Inferior parietal cortex (tissue), 1 donor: Measurements from ENCODE around the gene GALNT9.
"Not testable (repeated sequence)": the region's sequence is repeated elsewhere in the genome, so short reads cannot be mapped to it uniquely, and the experiment has no call there.

Experiments used
- DNase-seq: peaks from one replicate; pipeline ENCODE4 v3.0.0-alpha.2; 2016; ENCODE audit errors: extremely low spot score

Gene GALNT9

DNA sequence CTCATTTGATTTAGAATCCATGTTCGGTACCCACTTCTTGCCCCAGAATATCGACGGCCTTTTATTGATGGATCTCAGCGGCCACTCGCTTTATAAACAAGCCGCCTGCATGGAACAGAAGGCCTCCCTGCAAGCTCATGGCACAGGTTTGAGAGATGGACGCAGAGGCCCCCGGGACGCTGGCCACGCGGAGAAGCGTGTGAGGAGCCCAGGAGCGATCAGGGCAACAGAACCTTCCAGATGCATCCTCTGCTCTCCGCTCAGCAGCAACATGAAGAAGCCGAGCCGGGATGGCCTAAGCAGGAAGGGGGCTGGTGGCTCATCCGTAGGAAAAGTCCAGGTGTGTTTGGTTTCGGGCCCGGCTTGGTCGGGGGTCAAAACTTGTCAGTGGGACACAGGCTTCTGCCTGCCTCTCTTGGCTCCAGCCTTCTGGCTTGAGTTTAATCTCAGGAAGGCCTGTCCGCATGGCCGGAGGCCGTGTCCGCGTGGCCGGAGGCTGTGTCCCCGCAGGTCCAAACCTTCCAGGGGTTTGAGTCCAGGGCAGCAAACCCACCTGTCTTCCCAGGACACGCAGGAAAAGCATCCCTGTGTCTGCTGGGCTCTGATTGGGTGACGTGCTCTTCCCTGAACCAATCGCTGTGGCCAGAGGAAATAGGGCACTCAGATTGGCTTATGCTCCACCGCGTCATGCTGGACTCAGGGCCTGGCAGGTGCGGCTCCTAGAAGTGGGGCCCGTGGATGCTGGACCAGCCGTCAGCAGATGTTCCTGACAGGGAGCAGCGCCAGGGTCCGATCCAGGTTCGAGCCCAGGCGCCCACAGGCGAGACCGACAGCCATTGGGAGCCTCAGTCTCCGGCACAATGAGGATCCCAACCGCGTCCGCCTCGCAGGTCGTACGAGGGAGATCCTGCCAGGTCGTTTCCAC lies 65.0 kb downstream of the GALNT9 start:
- DNase-seq, result no peak

GRCh38 chr12:132263451-132264049 lies 65.8 kb downstream of the GALNT9 start:
- DNase-seq, result no peak

DNA sequence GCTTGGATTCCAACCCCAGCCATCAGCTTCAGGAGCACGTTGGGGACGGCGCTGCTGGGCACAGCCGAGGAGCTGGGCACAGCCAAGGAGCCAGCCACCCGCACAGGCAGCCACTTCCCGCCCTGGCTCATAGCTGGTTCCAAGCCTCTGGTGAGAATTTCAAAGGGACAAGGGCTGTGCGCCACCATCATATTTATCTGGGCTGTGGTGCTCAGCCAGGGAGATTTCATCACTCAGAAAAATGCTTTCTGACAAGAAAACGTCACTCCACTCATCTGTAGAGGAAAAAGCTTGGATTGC lies 66.4 kb downstream of the GALNT9 start:
- DNase-seq, result no peak

DNA sequence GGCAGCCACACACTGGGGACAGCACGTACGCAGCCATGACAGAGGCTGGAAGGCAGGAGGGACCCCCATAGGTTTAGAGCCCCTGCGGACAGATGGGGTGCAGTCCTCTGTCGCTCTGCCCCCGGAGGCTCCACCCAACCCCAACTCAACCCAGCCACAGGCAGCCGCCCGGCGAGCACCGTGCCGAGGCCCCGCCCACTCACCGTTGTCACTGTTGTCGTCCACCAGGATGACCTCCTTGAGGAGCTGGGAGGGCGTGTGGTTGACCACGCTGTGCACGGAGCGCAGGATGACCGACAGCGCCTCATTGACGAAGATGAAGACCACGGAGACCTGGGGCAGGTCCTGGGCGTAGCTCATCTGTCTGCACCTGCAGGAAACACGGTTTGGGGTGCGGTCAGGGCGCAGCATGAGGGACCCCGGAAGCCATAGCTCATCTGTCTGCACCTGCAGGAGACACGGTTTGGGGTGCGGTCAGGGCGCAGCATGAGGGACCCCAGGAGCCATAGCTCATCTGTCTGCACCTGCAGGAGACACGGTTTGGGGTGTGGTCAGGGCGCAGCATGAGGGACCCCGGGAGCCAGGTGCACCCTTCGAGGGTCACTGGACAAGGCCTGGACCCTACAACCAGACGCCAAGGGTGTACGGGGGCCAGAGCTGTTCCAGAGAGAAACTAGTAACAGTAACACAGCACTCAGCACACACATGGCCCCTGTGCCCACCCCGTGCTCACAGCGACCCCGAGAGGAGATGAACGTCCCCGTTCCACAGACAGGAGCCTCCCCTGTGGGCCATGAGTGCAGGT lies 66.9 kb downstream of the GALNT9 start:
- DNase-seq, result no peak

- DNase-seq, result no peak
These were observed 67.9 kb downstream of the GALNT9 start for GRCh38 chr12:132261328-132262138.

DNA sequence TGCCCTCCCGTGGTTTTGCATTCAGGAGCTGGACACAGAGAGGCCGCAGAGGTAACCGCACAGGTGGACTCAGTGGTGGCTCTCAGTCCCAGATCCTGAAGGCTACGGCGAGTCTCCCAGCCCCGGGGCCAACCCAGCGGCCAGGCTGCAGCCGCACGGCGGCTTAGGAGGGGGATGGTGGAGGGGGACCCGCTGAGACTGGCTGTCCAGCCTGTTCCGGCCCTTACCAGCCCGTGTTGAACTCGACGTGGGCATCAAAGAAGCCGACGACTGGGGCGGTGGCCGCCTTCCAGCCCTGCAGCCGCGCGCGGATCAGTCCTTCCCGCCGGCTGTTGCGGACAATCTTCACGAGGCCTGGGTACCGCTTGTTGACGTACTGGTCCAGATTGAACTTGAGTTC lies 68.7 kb downstream of the GALNT9 start:
- no peak for DNase-seq

DNA sequence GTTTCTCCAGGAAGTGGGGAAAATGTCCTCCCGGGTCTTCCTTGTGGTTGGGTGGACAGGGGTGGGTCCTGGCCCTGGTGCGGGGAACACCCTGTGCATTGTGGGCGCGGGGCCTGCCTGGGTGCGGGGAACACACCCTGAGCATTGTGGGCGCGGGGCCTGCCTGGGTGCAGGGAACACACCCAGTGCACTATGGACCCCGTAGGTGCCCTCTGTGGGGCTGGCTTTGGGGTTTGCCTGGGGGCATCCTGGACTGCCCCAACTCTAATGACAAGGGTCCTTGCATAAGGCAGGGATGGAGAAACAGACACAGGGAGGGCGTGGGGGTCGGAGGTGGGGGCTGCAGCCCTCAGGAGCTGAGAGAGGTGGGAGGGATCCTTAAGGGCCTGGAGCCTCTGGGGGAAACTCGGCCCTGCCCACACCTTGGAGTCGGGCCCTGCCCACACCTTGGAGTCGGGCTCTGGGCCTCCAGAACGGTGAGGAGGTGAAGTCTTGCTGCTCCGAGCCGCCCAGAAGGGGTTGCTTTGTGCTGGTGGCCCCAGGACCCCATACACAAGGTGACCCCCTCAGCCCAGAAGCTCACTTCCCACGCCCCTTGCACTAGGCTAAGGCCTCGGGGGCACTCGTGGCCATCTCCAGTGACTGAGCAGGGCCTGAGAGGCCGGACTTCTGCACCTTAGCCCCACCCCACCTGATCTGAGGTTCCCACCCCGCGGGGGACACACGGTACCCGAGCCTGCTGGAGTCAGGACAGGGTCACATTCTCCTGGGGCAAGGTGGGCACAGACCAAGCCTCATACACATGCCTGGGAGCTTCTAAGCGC lies 69.3 kb downstream of the GALNT9 start:
- no peak for DNase-seq

DNA sequence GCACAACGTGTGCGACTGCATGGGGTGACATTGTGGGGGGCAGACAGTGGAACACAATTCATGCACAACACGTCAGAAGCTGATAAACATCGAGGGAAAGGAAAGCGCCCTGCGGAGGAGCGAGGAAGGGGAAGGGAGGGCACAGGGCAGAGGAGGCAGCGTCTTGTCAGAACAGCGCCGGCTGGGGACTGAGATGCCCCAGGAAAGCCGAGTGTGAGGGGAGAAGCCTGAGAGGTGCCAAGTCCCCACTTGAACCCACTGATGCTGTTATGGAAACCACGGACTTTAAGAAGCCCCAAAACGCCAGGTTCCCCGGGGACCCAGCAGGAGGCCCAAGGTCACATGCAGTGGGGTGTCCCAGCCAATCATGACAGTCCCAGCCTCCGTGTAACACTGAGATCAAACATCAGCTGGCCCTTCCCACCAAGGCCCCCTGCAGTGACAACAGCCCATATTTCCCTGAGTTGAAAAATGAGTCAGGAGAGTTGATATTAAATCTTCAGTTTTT lies 70.0 kb downstream of the GALNT9 start:
- DNase-seq, result no peak

- DNase-seq, result no peak
These were observed 70.8 kb downstream of the GALNT9 start for GRCh38 chr12:132258543-132258942.

DNA sequence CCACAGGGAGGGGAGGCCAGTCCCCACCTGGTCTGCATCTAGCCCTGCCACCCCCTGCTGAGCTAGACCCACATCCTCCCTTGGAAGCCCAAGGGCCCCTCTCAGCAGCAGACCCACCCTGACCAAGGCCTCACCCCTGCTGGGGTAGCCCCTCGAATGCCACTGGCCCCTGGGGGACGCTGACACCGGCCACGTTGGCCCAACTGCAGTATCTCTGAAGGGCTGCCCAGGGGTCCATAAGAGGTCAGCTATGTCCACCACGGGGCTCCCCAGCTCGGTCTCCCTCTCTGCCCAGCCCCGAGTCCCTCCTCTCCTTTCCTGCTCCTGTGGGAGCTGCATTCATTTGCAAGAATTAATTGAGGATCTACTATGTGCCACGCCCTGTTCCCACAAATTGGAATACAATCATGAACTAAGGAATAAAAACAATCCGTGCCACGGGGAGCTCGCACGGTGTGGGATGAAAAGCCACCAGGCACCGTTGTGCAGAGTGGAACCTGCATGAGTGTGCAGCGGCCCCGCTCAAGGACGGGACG lies 71.4 kb downstream of the GALNT9 start:
- no peak for DNase-seq

DNA sequence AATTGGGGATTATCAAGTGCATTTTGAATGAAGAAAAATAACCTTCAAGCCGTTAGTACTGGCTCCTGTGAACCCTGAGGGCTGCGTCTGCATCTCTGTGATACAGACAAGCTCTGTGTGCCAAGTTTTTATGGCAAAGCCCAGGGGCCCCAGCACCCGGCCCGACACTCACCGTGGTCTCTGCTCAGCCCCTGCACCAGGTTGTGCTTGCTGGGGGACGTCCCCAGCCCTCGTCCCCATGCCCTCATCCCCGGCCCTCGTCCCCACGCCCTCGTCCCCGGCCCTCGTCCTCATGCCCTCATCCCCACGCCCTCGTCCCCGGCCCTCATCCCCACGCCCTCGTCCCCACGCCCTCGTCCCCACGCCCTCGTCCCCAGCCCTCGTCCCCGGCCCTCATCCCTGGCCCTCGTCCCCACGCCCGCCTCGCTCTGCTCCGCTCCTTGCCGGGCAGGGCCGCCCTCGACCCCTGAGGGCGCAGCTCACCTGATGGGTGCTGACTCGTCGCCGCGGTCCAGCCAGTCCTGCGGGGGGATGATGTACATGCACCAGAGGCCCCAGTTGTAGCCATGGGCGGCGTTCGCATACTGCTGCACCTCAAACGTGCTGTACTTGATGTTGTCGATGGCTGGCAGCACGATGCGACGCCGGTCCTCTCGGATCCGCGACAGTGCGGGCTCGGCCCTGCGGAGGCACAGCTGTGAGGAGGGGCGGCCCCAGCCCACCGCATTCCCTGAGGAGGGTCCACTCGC lies 72.0 kb downstream of the GALNT9 start:
- no peak for DNase-seq

- no peak for DNase-seq
These were observed 72.7 kb downstream of the GALNT9 start for GRCh38 chr12:132256646-132257045.

DNA sequence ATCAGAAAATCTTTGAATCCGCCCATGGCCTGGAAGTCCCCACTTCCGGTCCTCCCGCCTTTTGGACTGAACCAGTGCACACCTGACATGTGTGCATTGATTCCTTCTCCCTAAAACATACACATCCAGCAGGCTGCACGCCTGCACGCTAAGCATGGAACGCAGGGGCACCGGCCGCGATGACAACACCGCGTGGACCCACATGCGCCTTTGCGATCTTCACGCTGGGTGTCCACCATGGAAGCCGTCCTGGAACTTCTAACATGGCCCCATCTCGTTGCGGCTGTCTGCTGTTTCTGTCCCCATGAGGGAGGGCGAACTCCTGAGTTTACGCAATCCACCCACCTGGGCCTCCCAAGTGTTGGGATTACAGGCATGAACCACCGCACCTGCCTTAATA lies 73.7 kb downstream of the GALNT9 start:
- DNase-seq, result no peak

GRCh38 chr12:132253698-132254480 lies 75.5 kb downstream of the GALNT9 start:
- no peak for DNase-seq

DNA sequence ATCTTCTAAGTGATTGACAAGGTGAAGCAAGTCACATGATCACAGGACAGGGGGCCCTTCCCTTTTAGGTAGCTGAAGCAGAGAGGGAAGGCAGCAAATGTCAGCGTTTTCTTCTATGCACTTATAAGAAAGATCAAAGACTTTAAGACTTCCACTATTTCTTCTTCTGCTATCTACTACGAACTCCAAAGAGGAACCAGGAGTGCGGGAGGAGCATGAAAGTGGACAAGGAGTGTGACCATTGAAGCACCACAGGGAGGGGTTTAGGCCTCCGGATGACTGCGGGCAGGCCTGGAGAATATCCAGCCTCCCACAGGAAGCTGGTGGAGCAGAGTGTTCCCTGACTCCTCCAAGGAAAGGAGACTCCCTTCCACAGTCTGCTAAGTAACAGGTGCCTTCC lies 76.4 kb downstream of the GALNT9 start:
- not testable (repeated sequence) for DNase-seq

GRCh38 chr12:132251741-132252490 lies 77.5 kb downstream of the GALNT9 start:
- DNase-seq, result no peak

DNA sequence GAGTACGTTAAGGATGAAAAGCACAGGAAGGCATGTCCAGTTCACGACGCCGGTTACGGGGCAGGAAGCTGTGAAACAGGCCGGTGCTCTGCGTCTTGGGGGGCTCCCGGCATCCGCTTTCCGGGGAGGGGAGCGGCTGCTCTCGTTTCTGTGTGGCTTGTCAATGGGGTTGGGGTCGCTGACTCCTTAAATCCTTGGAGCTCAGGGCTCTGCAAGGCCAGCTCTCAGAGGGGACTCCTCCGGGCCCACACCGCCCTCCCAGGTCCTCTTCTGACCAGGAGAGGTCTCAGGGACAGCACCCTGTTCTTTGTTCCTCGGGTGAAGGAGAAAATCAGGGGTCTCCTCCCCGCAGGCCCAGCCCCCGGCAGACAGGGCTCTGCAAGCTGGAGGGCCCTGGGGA lies 78.1 kb downstream of the GALNT9 start:
- DNase-seq, result no peak

DNA sequence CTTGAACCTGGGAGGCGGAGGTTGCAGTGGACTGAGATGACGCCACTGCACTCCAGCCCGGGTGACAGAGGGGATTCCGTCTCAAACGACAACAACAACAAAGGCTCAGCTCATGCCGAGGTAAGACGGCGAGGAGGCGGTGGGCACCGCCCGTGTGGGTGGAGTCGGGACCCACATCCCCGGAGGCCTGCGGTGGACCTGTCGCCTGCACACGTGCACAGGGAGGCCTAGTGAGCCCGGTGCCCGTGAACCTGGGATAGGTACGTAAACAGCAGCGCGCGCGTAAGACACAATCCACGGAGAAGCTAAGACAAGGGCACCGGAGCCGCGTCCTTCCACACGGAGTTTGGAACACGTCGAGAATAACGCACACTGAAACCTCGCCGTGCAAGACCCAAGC lies 78.7 kb downstream of the GALNT9 start:
- DNase-seq, result no peak
